GM18499 (cell line): ENCODE results near the gene RPS29.

Source experiments
- ATAC-seq: cut with Tn5 transposase; IDR thresholded peaks from one replicate; pipeline ENCODE4 v1.9.1; 2021; ENCODE audit warnings: moderate number of reproducible peaks; ENCODE audit not compliant: insufficient read depth, unreplicated experiment

The RPS29 gene

DNA sequence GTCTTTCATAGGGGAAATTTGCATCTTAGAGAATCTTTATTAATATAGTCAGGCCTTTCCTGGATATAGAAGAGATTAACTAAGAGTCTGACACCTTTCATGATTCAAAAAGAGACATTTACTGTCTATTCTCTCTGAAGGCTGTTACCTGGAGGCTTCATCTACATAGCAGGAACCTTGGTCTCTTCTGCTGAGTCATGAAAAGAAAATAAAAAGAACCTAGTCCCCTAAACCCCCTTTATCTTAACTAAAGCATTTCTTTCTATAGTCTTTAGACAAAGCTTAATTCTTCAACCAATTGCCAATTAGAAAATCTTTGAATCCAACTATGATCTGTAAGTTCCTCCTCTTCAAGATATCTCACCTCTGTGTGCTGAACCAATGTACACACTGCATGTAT lies 33.1 kb downstream of the RPS29 start:
- no peak for ATAC-seq

GRCh38 chr14:49551569-49551968 lies 34.6 kb downstream of the RPS29 start:
- no peak for ATAC-seq

DNA sequence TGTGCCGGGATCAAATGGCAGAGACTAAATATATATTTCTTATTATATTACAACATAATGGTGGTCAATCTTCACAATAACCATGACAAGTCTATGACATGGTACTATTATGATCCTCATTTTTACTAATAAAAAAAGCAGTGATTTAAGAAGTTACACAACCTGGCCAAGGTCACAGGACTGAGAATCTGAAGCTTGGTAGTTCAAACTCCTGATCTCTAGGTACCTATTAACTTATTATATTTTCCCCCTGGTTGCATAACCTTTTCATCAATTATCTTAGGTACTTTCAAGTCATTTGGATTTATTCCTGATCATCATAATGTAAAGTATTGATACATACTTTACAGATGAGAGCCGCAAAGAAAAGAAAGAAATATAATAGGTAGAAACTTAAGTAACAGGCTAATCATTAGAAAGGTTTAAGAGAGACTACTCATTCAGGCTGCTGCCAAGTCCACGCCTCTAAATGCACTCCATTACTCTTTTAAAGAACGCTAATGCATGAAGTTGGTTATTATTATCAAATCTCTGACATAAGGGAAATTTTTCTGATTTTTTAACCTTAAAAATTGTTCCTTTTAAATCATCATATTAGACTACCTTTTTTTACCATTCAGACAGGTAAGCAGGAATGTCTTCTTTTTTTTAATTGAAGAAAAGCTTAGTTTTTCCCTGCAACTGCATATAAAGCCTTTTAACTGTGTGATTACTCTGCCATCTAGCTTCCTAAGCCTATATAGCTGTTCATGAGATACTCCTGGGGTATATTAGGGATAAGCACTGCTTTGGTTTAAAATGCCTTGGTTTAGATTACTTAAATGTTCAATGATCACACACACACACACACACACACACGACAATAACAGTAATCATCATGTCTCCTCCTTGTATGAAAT lies 35.6 kb downstream of the RPS29 start:
- no peak for ATAC-seq

- no peak for ATAC-seq
Measured at GRCh38 chr14:49549881-49550280, 36.3 kb downstream of the RPS29 start.

- ATAC-seq, result no peak
Measured at GRCh38 chr14:49549446-49549845, 36.7 kb downstream of the RPS29 start.

DNA sequence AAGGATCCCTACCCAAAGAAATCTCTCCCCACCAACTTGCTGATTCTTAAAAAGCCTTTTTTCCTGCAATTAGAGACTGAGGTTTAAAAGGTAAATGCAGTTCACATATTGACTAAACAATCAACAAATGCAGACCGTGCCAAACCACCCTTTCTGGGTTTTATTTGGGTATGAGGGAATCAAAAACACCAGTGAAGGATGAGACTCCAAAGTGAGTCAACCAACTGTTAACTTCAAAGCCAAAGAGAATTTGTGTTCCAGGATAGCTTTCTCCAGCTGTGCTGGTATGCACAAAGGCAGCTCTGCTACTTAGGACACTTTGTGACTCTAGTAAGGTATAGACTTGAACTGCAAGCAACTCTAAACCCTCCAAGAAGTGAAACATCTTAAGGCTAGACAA lies 39.4 kb downstream of the RPS29 start:
- no peak for ATAC-seq

- ATAC-seq, result no peak
Measured at GRCh38 chr14:49545716-49546115, 40.5 kb downstream of the RPS29 start.

DNA sequence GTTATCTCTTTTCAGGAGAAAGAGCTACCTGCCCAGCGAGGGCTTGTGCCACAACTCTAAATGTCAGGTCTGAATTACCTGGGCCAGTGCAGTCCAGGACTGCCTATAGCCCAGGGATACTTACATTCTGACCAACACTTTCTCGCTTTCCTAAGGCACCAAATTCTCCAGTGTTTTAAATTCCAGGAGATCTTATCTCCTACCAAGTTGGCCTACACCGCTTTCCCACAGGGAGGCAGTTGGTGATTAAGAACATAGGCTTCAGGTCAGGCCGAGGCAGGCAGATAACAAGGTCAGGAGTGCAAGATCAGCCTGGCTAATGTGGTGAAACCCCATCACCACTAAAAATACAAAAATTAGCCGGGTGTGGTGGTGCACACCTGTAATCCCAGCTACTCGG lies 41.1 kb downstream of the RPS29 start:
- no peak for ATAC-seq

DNA sequence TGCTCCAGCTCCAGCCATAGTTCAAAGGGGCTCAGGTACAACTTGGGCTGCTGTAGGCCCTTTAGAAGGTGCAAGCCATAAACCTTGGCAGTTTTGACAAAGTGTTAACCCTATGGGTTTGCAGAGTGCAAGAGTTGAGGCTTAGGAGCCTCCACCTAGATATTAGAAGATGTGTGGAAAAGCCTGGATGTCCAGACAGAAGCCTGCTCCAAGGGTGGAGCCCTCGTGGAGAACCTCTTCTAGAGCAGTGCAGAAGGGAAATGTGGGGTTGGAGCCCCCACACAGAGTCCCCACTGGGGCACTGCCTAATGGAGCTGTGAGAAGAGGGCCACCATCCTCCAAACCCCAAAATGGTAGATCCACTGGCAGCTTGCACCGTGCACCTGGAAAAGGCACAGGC lies 45.1 kb downstream of the RPS29 start:
- ATAC-seq, result no peak

DNA sequence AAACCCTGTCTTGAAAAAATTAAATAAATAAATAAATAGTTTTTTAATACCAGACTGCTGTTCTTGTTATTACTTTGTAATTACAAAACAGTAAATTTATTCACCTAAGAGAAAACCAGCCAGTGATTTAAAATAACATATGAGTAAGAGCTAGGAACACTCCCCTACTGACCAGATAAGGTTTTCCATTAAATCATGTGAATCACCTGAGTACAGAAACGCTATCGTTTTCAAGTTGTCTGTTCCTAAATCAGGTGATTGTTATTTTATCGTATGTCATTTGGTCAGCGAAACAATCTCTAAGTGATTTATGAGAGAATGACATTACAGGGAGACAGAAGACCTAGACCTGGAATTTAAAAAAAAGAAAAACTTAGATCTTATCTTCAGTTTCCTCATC lies 47.3 kb downstream of the RPS29 start:
- ATAC-seq, result no peak
